Astrocyte (in vitro differentiated cells and primary cell): ENCODE results near the gene ANKRD13C. TPM values are rescaled to one million over a fixed set of nuclear protein-coding genes. Genes with fewer than 3 reads are reported as not detected.
A peak's percentile ranks its signal among the peaks of the same experiment; 100 is the strongest.
"Not testable (repeated sequence)": the region's sequence is repeated elsewhere in the genome, so short reads cannot be mapped to it uniquely, and the experiment has no call there.

ENCODE experiments used
- DNase-seq: peaks from one replicate; pipeline ENCODE4 v3.0.0-alpha.2; 2010; ENCODE audit warnings: low read depth
- FAIRE-seq: peaks from 2 replicates; lab custom pipeline; 2011; peaks lifted over from hg19 to GRCh38; lab: Jason Lieb, UNC
- H2AFZ ChIP-seq: 2 replicates; pipeline ENCODE4 v1.6.0; 2012; ENCODE audit warnings: low read depth, low read length, inconsistent platforms
- H3K27ac ChIP-seq: 2 replicates; pipeline ENCODE4 v1.5.1; 2011; ENCODE audit warnings: low read depth, low read length, inconsistent platforms
- H3K27me3 ChIP-seq: 2 replicates; pipeline ENCODE4 v1.6.0; 2011; ENCODE audit warnings: low read length, inconsistent platforms; ENCODE audit not compliant: insufficient read depth
- H3K36me3 ChIP-seq: 2 replicates; pipeline ENCODE4 v1.5.1; 2011; ENCODE audit warnings: low read length, inconsistent platforms; ENCODE audit not compliant: insufficient read depth
- H3K4me1 ChIP-seq: 2 replicates; pipeline ENCODE4 v1.5.1; 2011; ENCODE audit warnings: low read length, inconsistent platforms; ENCODE audit not compliant: insufficient read depth
- H3K4me2 ChIP-seq: 2 replicates; pipeline ENCODE4 v1.6.0; 2012; ENCODE audit warnings: low read length, inconsistent platforms
- H3K4me3 ChIP-seq: 2 replicates; pipeline ENCODE4 v1.5.1; 2011; ENCODE audit warnings: low read depth, mild to moderate bottlenecking, low read length, inconsistent platforms; ENCODE audit not compliant: insufficient read depth
- H3K79me2 ChIP-seq: 2 replicates; pipeline ENCODE4 v1.6.0; 2012; ENCODE audit warnings: mild to moderate bottlenecking, low read length, inconsistent platforms; ENCODE audit not compliant: insufficient read depth
- H3K9ac ChIP-seq: 2 replicates; pipeline ENCODE4 v1.6.0; 2012; ENCODE audit warnings: mild to moderate bottlenecking, low read length, inconsistent platforms
- H3K9me3 ChIP-seq: 2 replicates; pipeline ENCODE4 v1.5.1; 2012; ENCODE audit warnings: low read depth, mild to moderate bottlenecking, low read length, inconsistent platforms; ENCODE audit not compliant: insufficient read depth
- H4K20me1 ChIP-seq: 2 replicates; pipeline ENCODE4 v1.6.0; 2012; ENCODE audit warnings: low read length, inconsistent platforms; ENCODE audit not compliant: insufficient read depth
- H3K27ac Mint-ChIP-seq: one replicate; pipeline ENCODE4 v1.8.0; 2021; ENCODE audit warnings: mild to moderate bottlenecking, mixed read lengths; ENCODE audit not compliant: unreplicated experiment
- H3K27me3 Mint-ChIP-seq: one replicate; pipeline ENCODE4 v1.8.0; 2021; ENCODE audit warnings: low read depth, mixed read lengths; ENCODE audit not compliant: unreplicated experiment
- H3K36me3 Mint-ChIP-seq: one replicate; pipeline ENCODE4 v1.8.0; 2021; ENCODE audit warnings: low read depth, mixed read lengths; ENCODE audit not compliant: unreplicated experiment
- H3K4me1 Mint-ChIP-seq: one replicate; pipeline ENCODE4 v1.8.0; 2021; ENCODE audit warnings: low read depth, mixed read lengths; ENCODE audit not compliant: unreplicated experiment
- H3K4me3 Mint-ChIP-seq: one replicate; pipeline ENCODE4 v1.8.0; 2021; ENCODE audit warnings: mild to moderate bottlenecking, moderate library complexity, mixed read lengths; ENCODE audit not compliant: unreplicated experiment
- H3K9me3 Mint-ChIP-seq: one replicate; pipeline ENCODE4 v1.8.0; 2021; ENCODE audit warnings: mild to moderate bottlenecking, mixed read lengths; ENCODE audit not compliant: unreplicated experiment
- EZH2 ChIP-seq: IDR thresholded peaks from 2 replicates; pipeline ENCODE4 v1.6.1; 2012; ENCODE audit warnings: mild to moderate bottlenecking, low read length, inconsistent platforms; ENCODE audit not compliant: insufficient read depth
- total RNA-seq: library from RNA; stranded (reverse); gene quantifications from 2 replicates; pipeline ENCODE4 v1.2.1, GENCODE V29; 2021
- TF ChIP-seq, protein P1 (sequence below): IDR thresholded peaks from 2 replicates; pipeline ENCODE4 v1.5.1; 2011; ENCODE audit warnings: low read depth, mild to moderate bottlenecking, inconsistent platforms, low read length, moderate library complexity; ENCODE audit not compliant: insufficient read depth

ANKRD13C gene
- total RNA-seq, 1 donor from 2014 or later, result 22.0 TPM

DNA sequence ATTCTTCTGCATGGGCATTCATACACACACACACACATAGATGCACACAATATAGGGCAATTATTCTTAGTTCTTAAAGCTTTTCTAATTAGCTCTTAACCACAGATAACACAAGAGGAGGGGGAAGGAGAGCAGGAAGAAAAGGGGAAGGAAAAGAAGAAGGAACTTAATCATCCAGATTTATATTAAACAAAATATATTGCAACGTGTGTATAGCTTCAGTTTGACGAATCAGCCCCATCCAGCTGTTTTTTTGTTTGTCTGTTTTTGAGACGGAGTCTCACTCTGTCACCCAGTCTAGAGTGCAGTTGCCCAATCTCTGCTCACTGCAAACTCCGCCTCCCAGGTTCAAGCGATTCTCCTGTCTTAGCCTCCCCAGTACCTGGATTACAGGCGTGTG lies 21.7 kb upstream of the ANKRD13C start:
- no peaks in the 10 kb centered on the region for H3K79me2 ChIP-seq
- H3K27ac ChIP-seq, result no peak overlapping the region
- no peak for DNase-seq
- H3K9me3 ChIP-seq, result no peaks in the 10 kb centered on the region
- no peak overlapping the region for H3K4me3 ChIP-seq
- TF ChIP-seq, protein P1, sequence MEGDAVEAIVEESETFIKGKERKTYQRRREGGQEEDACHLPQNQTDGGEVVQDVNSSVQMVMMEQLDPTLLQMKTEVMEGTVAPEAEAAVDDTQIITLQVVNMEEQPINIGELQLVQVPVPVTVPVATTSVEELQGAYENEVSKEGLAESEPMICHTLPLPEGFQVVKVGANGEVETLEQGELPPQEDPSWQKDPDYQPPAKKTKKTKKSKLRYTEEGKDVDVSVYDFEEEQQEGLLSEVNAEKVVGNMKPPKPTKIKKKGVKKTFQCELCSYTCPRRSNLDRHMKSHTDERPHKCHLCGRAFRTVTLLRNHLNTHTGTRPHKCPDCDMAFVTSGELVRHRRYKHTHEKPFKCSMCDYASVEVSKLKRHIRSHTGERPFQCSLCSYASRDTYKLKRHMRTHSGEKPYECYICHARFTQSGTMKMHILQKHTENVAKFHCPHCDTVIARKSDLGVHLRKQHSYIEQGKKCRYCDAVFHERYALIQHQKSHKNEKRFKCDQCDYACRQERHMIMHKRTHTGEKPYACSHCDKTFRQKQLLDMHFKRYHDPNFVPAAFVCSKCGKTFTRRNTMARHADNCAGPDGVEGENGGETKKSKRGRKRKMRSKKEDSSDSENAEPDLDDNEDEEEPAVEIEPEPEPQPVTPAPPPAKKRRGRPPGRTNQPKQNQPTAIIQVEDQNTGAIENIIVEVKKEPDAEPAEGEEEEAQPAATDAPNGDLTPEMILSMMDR, result no peak
- no peak for TF ChIP-seq EZH2
- no peak overlapping the region for H2AFZ ChIP-seq
- no peaks in the 10 kb centered on the region for H4K20me1 ChIP-seq
- Mint-ChIP-seq H3K27ac (no peak overlapping the region), H3K36me3 (no peaks in the 10 kb centered on the region), H3K4me1 (peaks cover 12% of the 10 kb centered on the region), H3K9me3 (no peaks in the 10 kb centered on the region), H3K27me3 (no peaks in the 10 kb centered on the region), H3K4me3 (no peak overlapping the region)
- H3K9ac ChIP-seq, result no peak overlapping the region
- FAIRE-seq, result no peak
- H3K36me3 ChIP-seq, result no peaks in the 10 kb centered on the region
- no peak overlapping the region for H3K4me2 ChIP-seq
- no peaks in the 10 kb centered on the region for H3K27me3 ChIP-seq
- no peaks in the 10 kb centered on the region for H3K4me1 ChIP-seq

DNA sequence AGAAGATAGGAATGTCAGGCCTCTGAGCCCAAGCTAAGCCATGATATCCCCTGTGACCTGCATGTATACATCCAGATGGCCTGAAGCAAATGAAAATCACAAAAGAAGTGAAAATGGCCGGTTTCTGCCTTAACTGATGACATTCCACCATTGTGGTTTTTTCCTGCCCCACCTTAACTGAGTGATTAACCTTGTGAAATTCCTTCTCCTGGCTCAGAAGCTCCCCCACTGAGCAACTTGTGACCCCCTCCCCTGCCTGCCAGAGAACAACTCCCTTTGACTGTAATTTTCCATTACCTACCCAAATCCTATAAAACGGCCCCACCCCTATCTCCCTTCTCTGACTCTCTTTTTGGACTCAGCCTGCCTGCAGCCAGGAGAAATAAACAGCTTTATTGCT lies 19.1 kb upstream of the ANKRD13C start:
- H3K9ac ChIP-seq, FAIRE-seq: not testable (repeated sequence)

DNA sequence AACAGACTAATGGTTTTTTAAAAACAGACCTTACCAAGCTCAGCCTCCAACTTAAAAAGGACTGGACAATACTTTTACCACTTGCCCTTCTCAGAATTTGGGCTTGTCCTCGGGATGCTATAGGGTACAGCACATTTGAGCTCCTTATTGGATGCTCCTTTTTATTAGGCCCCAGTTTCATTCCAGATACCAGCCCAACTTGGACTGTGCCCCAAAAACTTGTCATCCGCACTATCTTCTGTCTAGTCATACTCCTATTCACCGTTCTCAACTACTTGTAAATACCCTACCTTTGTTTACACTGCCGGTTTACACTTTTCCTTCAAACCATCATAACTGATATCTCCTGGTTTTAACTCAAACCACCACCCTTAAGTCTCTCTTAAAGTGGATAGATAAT lies 17.9 kb upstream of the ANKRD13C start:
- Histone ChIP-seq H4K20me1 (no peaks in the 10 kb centered on the region), H3K4me2 (no peak overlapping the region), H3K36me3 (no peaks in the 10 kb centered on the region), H3K27me3 (no peaks in the 10 kb centered on the region), H3K9ac (no peak overlapping the region), H3K27ac (no peak overlapping the region), H2AFZ (no peak overlapping the region), H3K9me3 (no peaks in the 10 kb centered on the region), H3K79me2 (no peaks in the 10 kb centered on the region), H3K4me1 (no peaks in the 10 kb centered on the region), H3K4me3 (no peak overlapping the region)
- Mint-ChIP-seq H3K4me3 (no peak overlapping the region), H3K27ac (no peak overlapping the region), H3K4me1 (peaks cover 12% of the 10 kb centered on the region), H3K36me3 (peaks cover 6% of the 10 kb centered on the region), H3K9me3 (no peaks in the 10 kb centered on the region), H3K27me3 (no peaks in the 10 kb centered on the region)
- TF ChIP-seq, protein P1, result no peak
- TF ChIP-seq EZH2, result no peak
- no peak for FAIRE-seq
- no peak for DNase-seq

More for the DNA sequence above, 19.1 kb upstream of the ANKRD13C start:
- not testable (repeated sequence) for H3K27me3 Mint-ChIP-seq, H3K27me3 ChIP-seq, H4K20me1 ChIP-seq, H3K9me3 Mint-ChIP-seq, H3K9me3 ChIP-seq, H3K4me3 Mint-ChIP-seq, H3K36me3 ChIP-seq, H3K79me2 ChIP-seq, H3K27ac ChIP-seq, H3K4me2 ChIP-seq, H3K4me3 ChIP-seq, H3K4me1 ChIP-seq, H3K36me3 Mint-ChIP-seq, H2AFZ ChIP-seq
- DNase-seq, result peak; percentile 19
- Mint-ChIP-seq H3K27ac (peak overlapping the region; percentile 83), H3K4me1 (peaks cover 12% of the 10 kb centered on the region)

DNA sequence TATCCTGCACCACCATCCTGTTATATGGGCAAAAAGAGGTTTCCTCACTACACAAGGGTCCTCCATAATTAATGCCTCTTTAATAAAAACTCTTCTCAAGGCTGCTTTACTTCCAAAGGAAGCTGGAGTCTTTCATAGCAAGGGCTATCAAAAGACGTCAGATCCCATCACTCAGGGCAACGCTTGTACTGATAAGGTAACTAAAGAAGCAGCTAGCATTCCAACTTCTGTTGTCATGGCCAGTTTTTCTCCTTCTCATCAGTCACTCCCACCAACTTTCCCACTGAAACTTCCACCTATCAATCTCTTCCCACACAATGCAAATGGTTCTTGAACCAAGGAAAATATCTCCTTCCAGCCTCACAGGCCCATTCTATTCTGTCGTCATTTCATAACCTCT lies 17.1 kb upstream of the ANKRD13C start:
- peaks cover 12% of the 10 kb centered on the region for H3K4me1 Mint-ChIP-seq
- not testable (repeated sequence) for H3K9me3 ChIP-seq, H3K4me1 ChIP-seq, H2AFZ ChIP-seq, H3K4me3 Mint-ChIP-seq, H3K27me3 Mint-ChIP-seq, H3K4me2 ChIP-seq, H3K4me3 ChIP-seq, H3K9ac ChIP-seq, H3K27ac Mint-ChIP-seq, H4K20me1 ChIP-seq, H3K79me2 ChIP-seq, FAIRE-seq, H3K27ac ChIP-seq, H3K27me3 ChIP-seq, H3K9me3 Mint-ChIP-seq, H3K36me3 Mint-ChIP-seq, H3K36me3 ChIP-seq
- DNase-seq, result peak; percentile 23

DNA sequence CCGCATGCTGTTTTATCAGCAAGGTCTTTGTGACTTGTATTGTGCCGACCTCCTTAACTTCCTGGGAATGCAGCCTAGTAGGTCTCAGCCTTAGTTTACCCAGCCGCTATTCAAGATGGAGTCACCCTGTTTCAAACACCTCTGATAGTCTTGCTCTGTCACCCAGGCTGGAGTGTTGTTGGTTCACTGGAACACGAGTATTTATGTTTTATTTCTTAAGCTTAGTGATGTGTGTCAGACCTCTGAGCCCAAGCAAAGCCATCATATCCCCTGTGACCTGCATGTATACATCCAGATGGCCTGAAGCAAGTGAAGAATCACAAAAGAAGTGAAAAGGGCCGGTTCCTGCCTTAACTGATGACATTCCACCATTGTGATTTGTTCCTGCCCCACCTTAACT lies 12.9 kb upstream of the ANKRD13C start:
- not testable (repeated sequence) for H3K27me3 Mint-ChIP-seq, H3K4me1 ChIP-seq, H3K4me3 ChIP-seq, H3K9me3 Mint-ChIP-seq, H3K36me3 ChIP-seq, H4K20me1 ChIP-seq, H3K4me1 Mint-ChIP-seq, H3K36me3 Mint-ChIP-seq, FAIRE-seq, H3K4me3 Mint-ChIP-seq, H3K9ac ChIP-seq, H3K27ac ChIP-seq, H2AFZ ChIP-seq, H3K9me3 ChIP-seq, DNase-seq, H3K79me2 ChIP-seq, H3K4me2 ChIP-seq, H3K27me3 ChIP-seq, H3K27ac Mint-ChIP-seq
